Dermis microvascular lymphatic vessel endothelial cell (primary cell): ENCODE data around the gene SPDYE4. TPM values are rescaled to one million over a fixed set of nuclear protein-coding genes. Genes with fewer than 3 reads are reported as not detected.

Source experiments
- DNase-seq, 2 donors: peaks; one replicate each; pipeline versions ENCODE4 v3.0.0 to v3.0.0-alpha.2; 2010; ENCODE audit warnings: low read depth in 2 of 2
- total RNA-seq: library from RNA; depleted of rRNA; stranded (reverse); fragments of >200 nt; gene quantifications from 2 replicates; pipeline ENCODE4 v1.2.1, GENCODE V29; 2014

Gene SPDYE4
- total RNA-seq, 1 donor from 2014 or later = not detected

GRCh38 chr17:8712698-8713097, 45.6 kb downstream of the SPDYE4 start:
- no peak for DNase-seq

GRCh38 chr17:8711291-8711690, 47.1 kb downstream of the SPDYE4 start:
- DNase-seq = no peak

- peak in 1 of 2 donors; percentile 35 for DNase-seq
Observed at GRCh38 chr17:8710813-8711212, 47.5 kb downstream of the SPDYE4 start.

GRCh38 chr17:8709006-8709405, 49.3 kb downstream of the SPDYE4 start:
- peak; percentile 43 to 81 for DNase-seq

- no peak for DNase-seq
Observed at GRCh38 chr17:8708025-8708461, 50.3 kb downstream of the SPDYE4 start.

GRCh38 chr17:8707332-8708024, 50.9 kb downstream of the SPDYE4 start:
- DNase-seq = no peak

- no peak for DNase-seq
Observed at GRCh38 chr17:8706431-8706830, 51.9 kb downstream of the SPDYE4 start.

- no peak for DNase-seq
Observed at GRCh38 chr17:8705427-8705826, 52.9 kb downstream of the SPDYE4 start.

- DNase-seq = no peak
Observed at GRCh38 chr17:8703001-8703400, 55.3 kb downstream of the SPDYE4 start.

- DNase-seq = no peak
Observed at GRCh38 chr17:8701754-8702153, 56.6 kb downstream of the SPDYE4 start.

- no peak for DNase-seq
Observed at GRCh38 chr17:8701221-8701620, 57.1 kb downstream of the SPDYE4 start.

Other genes with a start within 250 kb of the SPDYE4 start
- 274 and 460 TPM in 2 replicates for gene MYH10, start 127.8 kb downstream of the SPDYE4 start, total RNA-seq
- not detected in 2 replicates for gene CCDC42, start 13.7 kb downstream of the SPDYE4 start, total RNA-seq
- gene MFSD6L, start 40.8 kb upstream of the SPDYE4 start, total RNA-seq = not detected in 2 replicates
- gene PIK3R6, start 109.1 kb upstream of the SPDYE4 start, total RNA-seq = not detected in 2 replicates
- not detected in 2 replicates for gene PIK3R5, start 207.2 kb upstream of the SPDYE4 start, total RNA-seq